Liver (tissue), 3 donors: ENCODE measurements around the gene MCF2L2.

Source experiments
- CTCF ChIP-seq: fragments of 150-350 bp; IDR thresholded peaks from 2 replicates; pipeline ENCODE4 v1.5.1; 2017; ENCODE audit warnings: improper control_type of control experiment, low read depth, low read length; ENCODE audit not compliant: missing input control
- FOXA2 ChIP-seq: IDR thresholded peaks from 2 replicates; pipeline ENCODE4 v1.6.1; 2016; ENCODE audit warnings: antibody characterized with exemption
- JUND ChIP-seq, 2 donors: IDR thresholded peaks; 2 replicates each; pipeline ENCODE4 v1.6.1; 2016; ENCODE audit warnings: antibody characterized with exemption in 2 of 2
- RAD21 ChIP-seq, 2 donors: IDR thresholded peaks; 2 replicates each; pipeline ENCODE4 v1.6.1; 2016; ENCODE audit warnings: antibody characterized with exemption in 2 of 2, mild to moderate bottlenecking in 2 of 2
- SP1 ChIP-seq: IDR thresholded peaks from 2 replicates; pipeline ENCODE4 v1.6.1; 2018; ENCODE audit warnings: antibody characterized with exemption, mild to moderate bottlenecking
- TAF1 ChIP-seq: conservative IDR thresholded peaks from 2 replicates; pipeline ENCODE4 v1.6.1; 2016; ENCODE audit warnings: antibody characterized with exemption, mild to moderate bottlenecking
- TF ChIP-seq, protein P1 (sequence below): IDR thresholded peaks from 2 replicates; pipeline ENCODE4 v1.6.1; 2016; ENCODE audit warnings: antibody characterized with exemption, mild to moderate bottlenecking
- TF ChIP-seq, protein P2 (sequence below): IDR thresholded peaks from 2 replicates; pipeline ENCODE4 v1.6.1; 2016; ENCODE audit warnings: antibody characterized with exemption
- donor health status: healthy.
- donor health status: healthy.

DNA sequence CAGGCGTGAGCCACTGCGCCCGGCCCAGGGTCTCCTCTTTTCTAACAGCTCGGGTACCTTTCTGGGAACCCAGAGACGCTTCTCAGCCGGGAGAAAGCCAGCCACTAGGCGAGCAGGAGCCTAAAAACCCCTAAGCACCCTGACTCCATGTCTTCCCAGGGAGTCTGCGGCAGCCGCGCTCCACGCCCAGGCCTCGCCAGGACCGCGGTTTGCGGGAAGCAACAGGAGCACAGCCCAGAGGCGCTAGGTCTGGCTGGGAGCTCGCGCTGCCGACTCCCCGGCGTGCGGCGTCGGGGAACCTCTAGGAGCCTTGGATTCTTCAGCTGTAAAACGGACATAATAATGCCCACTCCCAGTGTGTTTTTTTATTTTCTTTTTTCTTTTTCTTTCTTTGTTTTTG, 264.9 kb downstream of the MCF2L2 start:
- TF ChIP-seq CTCF (no peak), RAD21 (IDR thresholded peaks at IDR 0.05) (no peak), SP1 (no peak), TAF1 (no peak), JUND (IDR thresholded peaks at IDR 0.05) (no peak), FOXA2 (no peak)
- TF ChIP-seq, protein P1, sequence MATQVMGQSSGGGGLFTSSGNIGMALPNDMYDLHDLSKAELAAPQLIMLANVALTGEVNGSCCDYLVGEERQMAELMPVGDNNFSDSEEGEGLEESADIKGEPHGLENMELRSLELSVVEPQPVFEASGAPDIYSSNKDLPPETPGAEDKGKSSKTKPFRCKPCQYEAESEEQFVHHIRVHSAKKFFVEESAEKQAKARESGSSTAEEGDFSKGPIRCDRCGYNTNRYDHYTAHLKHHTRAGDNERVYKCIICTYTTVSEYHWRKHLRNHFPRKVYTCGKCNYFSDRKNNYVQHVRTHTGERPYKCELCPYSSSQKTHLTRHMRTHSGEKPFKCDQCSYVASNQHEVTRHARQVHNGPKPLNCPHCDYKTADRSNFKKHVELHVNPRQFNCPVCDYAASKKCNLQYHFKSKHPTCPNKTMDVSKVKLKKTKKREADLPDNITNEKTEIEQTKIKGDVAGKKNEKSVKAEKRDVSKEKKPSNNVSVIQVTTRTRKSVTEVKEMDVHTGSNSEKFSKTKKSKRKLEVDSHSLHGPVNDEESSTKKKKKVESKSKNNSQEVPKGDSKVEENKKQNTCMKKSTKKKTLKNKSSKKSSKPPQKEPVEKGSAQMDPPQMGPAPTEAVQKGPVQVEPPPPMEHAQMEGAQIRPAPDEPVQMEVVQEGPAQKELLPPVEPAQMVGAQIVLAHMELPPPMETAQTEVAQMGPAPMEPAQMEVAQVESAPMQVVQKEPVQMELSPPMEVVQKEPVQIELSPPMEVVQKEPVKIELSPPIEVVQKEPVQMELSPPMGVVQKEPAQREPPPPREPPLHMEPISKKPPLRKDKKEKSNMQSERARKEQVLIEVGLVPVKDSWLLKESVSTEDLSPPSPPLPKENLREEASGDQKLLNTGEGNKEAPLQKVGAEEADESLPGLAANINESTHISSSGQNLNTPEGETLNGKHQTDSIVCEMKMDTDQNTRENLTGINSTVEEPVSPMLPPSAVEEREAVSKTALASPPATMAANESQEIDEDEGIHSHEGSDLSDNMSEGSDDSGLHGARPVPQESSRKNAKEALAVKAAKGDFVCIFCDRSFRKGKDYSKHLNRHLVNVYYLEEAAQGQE = no peak
- TF ChIP-seq, protein P2, sequence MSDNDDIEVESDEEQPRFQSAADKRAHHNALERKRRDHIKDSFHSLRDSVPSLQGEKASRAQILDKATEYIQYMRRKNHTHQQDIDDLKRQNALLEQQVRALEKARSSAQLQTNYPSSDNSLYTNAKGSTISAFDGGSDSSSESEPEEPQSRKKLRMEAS = no peak
